Esophagus squamous epithelium (tissue), 5 donors: ENCODE results near the gene HPCAL4. TPM values are rescaled to one million over a fixed set of nuclear protein-coding genes. Genes with fewer than 3 reads are reported as not detected.

ENCODE experiments used
- DNase-seq: peaks from one replicate; lab custom pipeline; 2025; lab: John Stamatoyannopoulos, UW
- H3K27ac ChIP-seq, 4 donors: fragments of 200-600 bp; sonication (generic); one replicate each; pipeline ENCODE4 v1.5.1; 2016 to 2019; ENCODE audit warnings: mild to moderate bottlenecking in 1 of 4
- H3K27me3 ChIP-seq, 4 donors: fragments of 200-600 bp; sonication (generic); 1 replicate in 3 of 4; 2 replicates in 1 of 4; pipeline versions ENCODE4 v1.5.1 to v1.6.0; 2017 to 2021; ENCODE audit warnings: antibody characterized with exemption in 1 of 4
- H3K36me3 ChIP-seq, 3 donors: fragments of 200-600 bp; sonication (generic); one replicate each; pipeline ENCODE4 v1.5.1; 2016 to 2019
- H3K4me1 ChIP-seq, 3 donors: fragments of 200-600 bp; sonication (generic); one replicate each; pipeline ENCODE4 v1.5.1; 2017 to 2019
- H3K4me3 ChIP-seq, 4 donors: fragments of 200-600 bp; sonication (generic); 1 replicate in 3 of 4; 2 replicates in 1 of 4; pipeline ENCODE4 v1.5.1; 2016 to 2019; ENCODE audit warnings: mild to moderate bottlenecking in 2 of 4, moderate library complexity in 1 of 4
- H3K9me3 ChIP-seq, 3 donors: fragments of 200-600 bp; sonication (generic); one replicate each; pipeline ENCODE4 v1.5.1; 2016 to 2019
- POLR2A ChIP-seq, 4 donors: fragments of 450-650 bp; IDR thresholded peaks; one replicate each; pipeline ENCODE4 v1.6.1; 2017; ENCODE audit warnings: antibody characterized with exemption in 4 of 4, mild to moderate bottlenecking in 4 of 4, moderate library complexity in 3 of 4
- WGBS, 2 donors: methylation state at CpG; one replicate each; pipeline ENCODE4 v1.1.5; 2018; 5-methylcytosine and 5-hydroxymethylcytosine counted together
- intact Hi-C: fragments of 100-400 bp; cut with DNase I; formaldehyde crosslinking; loops from one replicate; pipeline ENCODE4 v1.15.0; 2022
- total RNA-seq, 4 donors: library from RNA; depleted of rRNA; stranded (reverse); fragments of >200 nt; gene quantifications; one replicate each; pipeline ENCODE4 v1.1.0, GENCODE V29; 2016
- TF ChIP-seq, protein P1 (sequence below), 6 experiments: fragments of 450-650 bp in 4 of 6; fragments of 200-600 bp in 2 of 6; sonication (generic) in 2 of 6; IDR thresholded peaks; one replicate each; pipeline ENCODE4 v1.5.1; 2016 to 2019; ENCODE audit warnings: antibody characterized with exemption in 6 of 6, mild to moderate bottlenecking in 4 of 6, moderate library complexity in 4 of 6
- donor health status: DM: yes; HTN: yes; CAD: no.

The HPCAL4 gene
- total RNA-seq, 4 donors from 2014 or later: 0.19 to 0.41 TPM; not detected in 2

- Histone ChIP-seq H3K27me3 (peaks cover 0 to 38% (median 0%) of the 10 kb centered on the region in 4 donors), H3K27ac (no peak overlapping the region), H3K36me3 (no peaks in the 10 kb centered on the region), H3K4me3 (no peak overlapping the region), H3K9me3 (no peaks in the 10 kb centered on the region), H3K4me1 (peaks cover 0 to 2% (median 0%) of the 10 kb centered on the region in 3 donors)
- no peak for TF ChIP-seq POLR2A (IDR thresholded peaks at IDR 0.05)
- TF ChIP-seq, protein P1, sequence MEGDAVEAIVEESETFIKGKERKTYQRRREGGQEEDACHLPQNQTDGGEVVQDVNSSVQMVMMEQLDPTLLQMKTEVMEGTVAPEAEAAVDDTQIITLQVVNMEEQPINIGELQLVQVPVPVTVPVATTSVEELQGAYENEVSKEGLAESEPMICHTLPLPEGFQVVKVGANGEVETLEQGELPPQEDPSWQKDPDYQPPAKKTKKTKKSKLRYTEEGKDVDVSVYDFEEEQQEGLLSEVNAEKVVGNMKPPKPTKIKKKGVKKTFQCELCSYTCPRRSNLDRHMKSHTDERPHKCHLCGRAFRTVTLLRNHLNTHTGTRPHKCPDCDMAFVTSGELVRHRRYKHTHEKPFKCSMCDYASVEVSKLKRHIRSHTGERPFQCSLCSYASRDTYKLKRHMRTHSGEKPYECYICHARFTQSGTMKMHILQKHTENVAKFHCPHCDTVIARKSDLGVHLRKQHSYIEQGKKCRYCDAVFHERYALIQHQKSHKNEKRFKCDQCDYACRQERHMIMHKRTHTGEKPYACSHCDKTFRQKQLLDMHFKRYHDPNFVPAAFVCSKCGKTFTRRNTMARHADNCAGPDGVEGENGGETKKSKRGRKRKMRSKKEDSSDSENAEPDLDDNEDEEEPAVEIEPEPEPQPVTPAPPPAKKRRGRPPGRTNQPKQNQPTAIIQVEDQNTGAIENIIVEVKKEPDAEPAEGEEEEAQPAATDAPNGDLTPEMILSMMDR (IDR thresholded peaks at IDR 0.05): no peak
- no peak for DNase-seq
- intact Hi-C loops: no loop called here
- WGBS, 2 donors: 81 to 82% methylated on average over 2 of the region's 4 CpGs
Measured at GRCh38 chr1:39677645-39678044, 13.6 kb downstream of the HPCAL4 start.

DNA sequence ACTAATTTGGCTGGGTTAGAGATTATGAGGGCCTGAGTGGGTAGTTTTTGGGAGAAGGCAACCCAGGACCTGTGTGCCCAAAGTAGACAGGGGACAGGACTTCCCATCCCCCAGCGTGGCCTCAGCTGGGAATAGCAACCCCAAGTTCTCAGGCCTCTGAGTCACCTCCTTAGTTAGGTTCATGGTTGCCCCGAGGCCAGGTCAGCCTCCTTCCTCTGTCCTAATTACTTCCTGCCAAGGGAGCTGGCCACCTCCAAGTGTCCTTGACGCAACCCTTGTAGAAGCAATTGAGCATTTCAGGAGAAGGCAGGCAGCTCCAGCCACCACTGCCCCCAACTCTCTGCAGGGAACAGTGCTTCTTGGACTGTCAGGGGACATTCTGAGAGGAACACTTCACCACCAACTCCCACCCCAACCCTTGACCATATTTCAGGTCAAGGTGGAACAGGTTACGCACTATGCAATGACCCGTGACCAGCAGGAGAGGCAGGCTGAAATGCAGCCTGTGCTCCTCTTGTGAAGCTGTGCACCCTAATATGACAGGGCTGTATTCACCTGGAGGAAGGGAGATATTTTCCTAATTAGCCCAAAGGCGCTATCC, 14.2 kb downstream of the HPCAL4 start:
- no peak for TF ChIP-seq POLR2A (IDR thresholded peaks at IDR 0.05)
- TF ChIP-seq, protein P1 (IDR thresholded peaks at IDR 0.05): no peak
- intact Hi-C loops: no loop called here
- H3K9me3 ChIP-seq: no peaks in the 10 kb centered on the region
- H3K36me3 ChIP-seq: no peaks in the 10 kb centered on the region
- H3K27me3 ChIP-seq: peaks cover 0 to 38% (median 0%) of the 10 kb centered on the region in 4 donors
- no peak for DNase-seq
- peaks cover 0 to 8% (median 3%) of the 10 kb centered on the region in 3 donors for H3K4me1 ChIP-seq
- H3K27ac ChIP-seq: no peak overlapping the region
- 77 to 88% methylated on average over 3 to 6 of the region's 6 CpGs for WGBS, 2 donors
- H3K4me3 ChIP-seq: no peak overlapping the region

- no peak overlapping the region for H3K4me3 ChIP-seq
- H3K27ac ChIP-seq: no peak overlapping the region
- peaks cover 8 to 24% (median 14%) of the 10 kb centered on the region in 3 donors for H3K4me1 ChIP-seq
- H3K36me3 ChIP-seq: no peaks in the 10 kb centered on the region
- TF ChIP-seq, protein P1 (IDR thresholded peaks at IDR 0.05): no peak
- TF ChIP-seq POLR2A (IDR thresholded peaks at IDR 0.05): no peak
- WGBS, 2 donors: 31 to 73% methylated on average over 1 of the region's 1 CpG
- intact Hi-C loops: no loop called here
- no peaks in the 10 kb centered on the region for H3K9me3 ChIP-seq
- no peak for DNase-seq
- H3K27me3 ChIP-seq: peaks cover 5 to 38% (median 9%) of the 10 kb centered on the region in 4 donors
Measured at GRCh38 chr1:39675220-39675619, 16.0 kb downstream of the HPCAL4 start.

GRCh38 chr1:39673215-39673614, 18.0 kb downstream of the HPCAL4 start:
- TF ChIP-seq, protein P1 (IDR thresholded peaks at IDR 0.05): no peak
- no peak for TF ChIP-seq POLR2A (IDR thresholded peaks at IDR 0.05)
- no peaks in the 10 kb centered on the region for H3K36me3 ChIP-seq
- peak overlapping the region in 3 of 4 donors; percentile 55 to 64 (median 57) for H3K27ac ChIP-seq
- H3K9me3 ChIP-seq: no peaks in the 10 kb centered on the region
- 91% methylated on average over 3 of the region's 3 CpGs; no CpG with 5 or more reads in 1 of the 2 donors for WGBS, 2 donors
- H3K27me3 ChIP-seq: peaks cover 5 to 53% (median 9%) of the 10 kb centered on the region in 4 donors
- no peak overlapping the region for H3K4me3 ChIP-seq
- peaks cover 8 to 24% (median 14%) of the 10 kb centered on the region in 3 donors for H3K4me1 ChIP-seq
- no peak for DNase-seq
- intact Hi-C loops: no loop called here

GRCh38 chr1:39672551-39672947, 18.7 kb downstream of the HPCAL4 start:
- H3K27me3 ChIP-seq: peaks cover 5 to 60% (median 9%) of the 10 kb centered on the region in 4 donors
- WGBS, 2 donors: 54% methylated on average over 4 of the region's 12 CpGs; no CpG with 5 or more reads in 1 of the 2 donors

More at GRCh38 chr1:39672551-39672947, 18.7 kb downstream of the HPCAL4 start:
- Histone ChIP-seq H3K36me3 (no peaks in the 10 kb centered on the region), H3K27ac (peak overlapping the region in 3 of 4 donors; percentile 55 to 64 (median 57)), H3K9me3 (no peaks in the 10 kb centered on the region), H3K4me3 (peak overlapping the region; percentile 11 to 67 (median 46)), H3K4me1 (peaks cover 8 to 24% (median 14%) of the 10 kb centered on the region in 3 donors)
- no peak for TF ChIP-seq POLR2A (IDR thresholded peaks at IDR 0.05)
- TF ChIP-seq, protein P1 (IDR thresholded peaks at IDR 0.05): peak in 4 of 6 experiments; percentile 10 to 25 (median 17)
- DNase-seq: no peak
- intact Hi-C loops: no loop called here
